WTC11 (cell line): Measurements from ENCODE around the gene NKAIN4. TPM values are rescaled to one million over a fixed set of nuclear protein-coding genes. Genes with fewer than 3 reads are reported as not detected.

Experiments used
- ATAC-seq: fragments of 200-7000 bp; cut with Tn5 transposase; 2 replicates; pipeline ENCODE4 v1.10.0; 2021; ENCODE audit warnings: mild to moderate bottlenecking, moderate library complexity
- CTCF ChIA-PET: fragments of 300-600 bp; sonication (Branson Sonifier 250); formaldehyde crosslinking; loops from one replicate; lab custom pipeline; 2021; ENCODE audit warnings: antibody characterized with exemption; lab: Charles Lee
- POLR2A ChIA-PET: fragments of 350-600 bp; sonication (Branson Sonifier 250); formaldehyde crosslinking; loops from one replicate; lab custom pipeline; 2021; ENCODE audit warnings: antibody characterized with exemption; lab: Charles Lee
- DNase-seq: peaks from one replicate; pipeline ENCODE4 v3.0.0; 2021; ENCODE audit warnings: low spot score
- H3K27ac Mint-ChIP-seq: 2 replicates; pipeline ENCODE4 v1.8.0; 2021; ENCODE audit warnings: mixed read lengths
- H3K27me3 Mint-ChIP-seq: 2 replicates; pipeline ENCODE4 v1.8.0; 2021; ENCODE audit warnings: low read depth, mild to moderate bottlenecking, moderate library complexity, mixed read lengths
- H3K36me3 Mint-ChIP-seq: 2 replicates; pipeline ENCODE4 v1.8.0; 2021; ENCODE audit warnings: mixed read lengths
- H3K4me1 Mint-ChIP-seq: 2 replicates; pipeline ENCODE4 v1.8.0; 2022; ENCODE audit warnings: mixed read lengths
- H3K4me3 Mint-ChIP-seq: 2 replicates; pipeline ENCODE4 v1.8.0; 2021; ENCODE audit warnings: mild to moderate bottlenecking, moderate library complexity, mixed read lengths
- H3K9me3 Mint-ChIP-seq: 2 replicates; pipeline ENCODE4 v1.8.0; 2021; ENCODE audit warnings: mixed read lengths
- ARID4B ChIP-seq: sonication (generic); formaldehyde crosslinking; IDR thresholded peaks from 2 replicates; pipeline ENCODE4 v1.8.0; 2023; ENCODE audit warnings: missing genetic modification reagents, mild to moderate bottlenecking, borderline replicate concordance
- ATF2 ChIP-seq: sonication (generic); formaldehyde crosslinking; IDR thresholded peaks from 2 replicates; pipeline ENCODE4 v1.8.1; 2022; ENCODE audit warnings: low read depth, missing genetic modification reagents, borderline replicate concordance
- CREM ChIP-seq: sonication (generic); formaldehyde crosslinking; IDR thresholded peaks from 2 replicates; pipeline ENCODE4 v1.8.1; 2022; ENCODE audit warnings: mild to moderate bottlenecking, missing genetic modification reagents, moderate library complexity
- E2F4 ChIP-seq: sonication (generic); formaldehyde crosslinking; IDR thresholded peaks from 2 replicates; pipeline ENCODE4 v1.8.1; 2022; ENCODE audit warnings: low read depth, mild to moderate bottlenecking, moderate library complexity, missing genetic modification reagents, borderline replicate concordance
- FOXP1 ChIP-seq: sonication (generic); formaldehyde crosslinking; IDR thresholded peaks from 2 replicates; pipeline ENCODE4 v1.8.0; 2022; ENCODE audit warnings: missing genetic modification reagents, mild to moderate bottlenecking, moderate library complexity, borderline replicate concordance
- GRHL2 ChIP-seq: fragments of 250-450 bp; sonication (Bioruptor Pico); IDR thresholded peaks from 2 replicates; pipeline ENCODE4 v1.8.0; 2022; ENCODE audit warnings: mild to moderate bottlenecking, moderate library complexity; ENCODE audit not compliant: insufficient replicate concordance, severe bottlenecking
- JAZF1 ChIP-seq: fragments of 250-450 bp; sonication (Bioruptor Pico); IDR thresholded peaks from 2 replicates; pipeline ENCODE4 v1.9.0; 2021; ENCODE audit warnings: moderate library complexity, mild to moderate bottlenecking, inconsistent platforms
- MAX ChIP-seq: sonication (generic); formaldehyde crosslinking; IDR thresholded peaks from 2 replicates; pipeline ENCODE4 v1.8.0; 2022; ENCODE audit warnings: mild to moderate bottlenecking, missing genetic modification reagents
- MYBL2 ChIP-seq: sonication (generic); formaldehyde crosslinking; IDR thresholded peaks from 2 replicates; pipeline ENCODE4 v1.8.1; 2023; ENCODE audit warnings: mild to moderate bottlenecking, moderate library complexity, missing genetic modification reagents
- OVOL2 ChIP-seq: fragments of 250-450 bp; sonication (Bioruptor Pico); IDR thresholded peaks from 2 replicates; pipeline ENCODE4 v1.9.0; 2021; ENCODE audit warnings: mild to moderate bottlenecking, borderline replicate concordance
- SMAD4 ChIP-seq: sonication (generic); formaldehyde crosslinking; IDR thresholded peaks from 2 replicates; pipeline ENCODE4 v1.8.0; 2022; ENCODE audit warnings: mild to moderate bottlenecking, missing genetic modification reagents
- SOX15 ChIP-seq: fragments of 250-450 bp; sonication (Bioruptor Pico); IDR thresholded peaks from 2 replicates; pipeline ENCODE4 v1.9.0; 2021; ENCODE audit warnings: mild to moderate bottlenecking
- STAT6 ChIP-seq: sonication (generic); formaldehyde crosslinking; conservative IDR thresholded peaks from 2 replicates; pipeline ENCODE4 v1.8.1; 2023; ENCODE audit warnings: mild to moderate bottlenecking, low read depth, missing genetic modification reagents, moderate library complexity
- ZBTB43 ChIP-seq: sonication (generic); formaldehyde crosslinking; IDR thresholded peaks from 2 replicates; pipeline ENCODE4 v1.8.1; 2023; ENCODE audit warnings: mild to moderate bottlenecking, missing genetic modification reagents
- ZMAT4 ChIP-seq: fragments of 250-450 bp; sonication (Bioruptor Pico); IDR thresholded peaks from 2 replicates; pipeline ENCODE4 v1.9.0; 2021; ENCODE audit warnings: mild to moderate bottlenecking
- ZNF263 ChIP-seq: sonication (generic); formaldehyde crosslinking; IDR thresholded peaks from 2 replicates; pipeline ENCODE4 v1.8.1; 2022; ENCODE audit warnings: low read depth, mild to moderate bottlenecking, moderate library complexity, missing genetic modification reagents
- ZNF671 ChIP-seq: fragments of 250-450 bp; sonication (Bioruptor Pico); IDR thresholded peaks from 2 replicates; pipeline ENCODE4 v1.8.0; 2021; ENCODE audit warnings: mild to moderate bottlenecking
- ZSCAN18 ChIP-seq: fragments of 250-450 bp; sonication (Bioruptor Pico); IDR thresholded peaks from 2 replicates; pipeline ENCODE4 v2.1.2; 2022; ENCODE audit warnings: mild to moderate bottlenecking, moderate library complexity
- total RNA-seq: library from RNA; stranded (reverse); gene quantifications from 3 replicates; pipeline ENCODE4 v1.2.3, GENCODE V29; 2021

Gene NKAIN4
- total RNA-seq, 1 experiment from 2014 or later: 7.2 TPM

GRCh38 chr20:63267691-63268090 lies 13.4 kb upstream of the NKAIN4 start:
- ChIA-PET CTCF (interaction anchor here (1.1 to 2.6 kb wide), 3 partner anchors 14 to 114 kb away, joined by 3 to 22 read pairs (median 6); no protein-coding TSS in a partner anchor), POLR2A (no interaction called here)
- no peak for DNase-seq
- H3K27me3 Mint-ChIP-seq: no peaks in the 10 kb centered on the region; the same call in 1 of the 2 replicates
- H3K4me1 Mint-ChIP-seq: peaks cover 7% of the 10 kb centered on the region
- TF ChIP-seq OVOL2 (CRISPR knock-in tag) (no peak), MAX (no peak), MYBL2 (no peak), ZMAT4 (CRISPR knock-in tag) (no peak), ARID4B (CRISPR knock-in tag) (no peak), SMAD4 (CRISPR knock-in tag) (no peak), STAT6 (no peak), E2F4 (CRISPR knock-in tag) (no peak), ZSCAN18 (CRISPR knock-in tag) (no peak), CREM (CRISPR knock-in tag) (no peak)
- no peak overlapping the region for H3K27ac Mint-ChIP-seq
- no peak overlapping the region for H3K4me3 Mint-ChIP-seq
- ATAC-seq: no peak
- H3K9me3 Mint-ChIP-seq: no peaks in the 10 kb centered on the region
- no peaks in the 10 kb centered on the region for H3K36me3 Mint-ChIP-seq

- peaks cover 9% of the 10 kb centered on the region for H3K4me1 Mint-ChIP-seq
- no peak overlapping the region for H3K4me3 Mint-ChIP-seq
- TF ChIP-seq ZNF263 (CRISPR knock-in tag) (no peak), ATF2 (CRISPR knock-in tag) (no peak), JAZF1 (CRISPR knock-in tag) (no peak), ZBTB43 (no peak), FOXP1 (CRISPR knock-in tag) (no peak), GRHL2 (CRISPR knock-in tag) (no peak), ZNF671 (CRISPR knock-in tag) (no peak), SOX15 (CRISPR knock-in tag) (no peak)
- TF ChIP-seq, all 79 proteins: peak for 0
- ChIA-PET POLR2A (interaction anchor here (0.8 kb wide), 1 partner anchor 21 kb away, joined by 3 read pairs; no protein-coding TSS in a partner anchor), CTCF (interaction anchor here (1.1 to 2.7 kb wide), 3 partner anchors 43 to 113 kb away, joined by 3 to 14 read pairs (median 3); no protein-coding TSS in a partner anchor)
- ATAC-seq: no peak
- no peaks in the 10 kb centered on the region; the same call in 1 of the 2 replicates for H3K27me3 Mint-ChIP-seq
- DNase-seq: no peak
- no peaks in the 10 kb centered on the region for H3K36me3 Mint-ChIP-seq
- H3K27ac Mint-ChIP-seq: no peak overlapping the region
- H3K9me3 Mint-ChIP-seq: no peaks in the 10 kb centered on the region
These were observed 11.7 kb upstream of the NKAIN4 start for GRCh38 chr20:63265891-63266515.
